ENCODE data around the gene SULF2. TPM values are rescaled to one million over a fixed set of nuclear protein-coding genes. Genes with fewer than 3 reads are reported as not detected.
A peak's percentile ranks its signal among the peaks of the same experiment; 100 is the strongest.

Gene SULF2
- total RNA-seq, 4 donors from 2014 or later, result 31.5 to 182 (median 94.4) TPM

DNA sequence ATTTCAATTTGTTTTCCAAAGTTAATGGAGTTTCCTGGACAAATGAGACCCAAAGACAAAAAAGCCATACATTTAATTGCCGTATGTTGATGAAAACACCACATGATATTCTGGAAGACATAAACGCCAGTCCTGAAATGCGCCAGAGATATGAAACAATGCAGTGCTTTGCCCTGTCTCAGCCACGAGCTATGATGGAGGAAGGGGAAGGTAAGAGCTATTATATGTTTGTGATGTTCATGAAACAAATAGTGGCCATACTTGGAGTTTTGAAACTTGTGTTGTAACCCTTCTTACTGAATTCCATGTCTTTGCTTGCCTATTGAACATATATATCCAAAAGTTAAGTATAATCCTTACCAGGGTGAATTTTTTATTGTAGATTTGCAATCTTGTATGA is 157.7 kb downstream of the SULF2 start:
- TF ChIP-seq POLR2A (IDR thresholded peaks at IDR 0.05), result no peak
- no peaks in the 10 kb centered on the region for H3K9me3 ChIP-seq
- no peak for DNase-seq
- no peak overlapping the region for H3K4me3 ChIP-seq
- no peak overlapping the region for H3K27ac ChIP-seq
- intact Hi-C loops (cut with DNase I), result loop anchor here (10.0 kb wide), 1 partner anchor 123 kb away; the partner anchor contains the start of gene NCOA3
- WGBS, 2 donors, result 74 to 95% methylated on average over 4 of the region's 4 CpGs
- no peaks in the 10 kb centered on the region for H3K27me3 ChIP-seq
- H3K36me3 ChIP-seq, result peaks cover 4 to 99% (median 14%) of the 10 kb centered on the region in 3 donors
- H3K4me1 ChIP-seq, result peaks cover 0 to 2% (median 0%) of the 10 kb centered on the region in 3 donors

DNA sequence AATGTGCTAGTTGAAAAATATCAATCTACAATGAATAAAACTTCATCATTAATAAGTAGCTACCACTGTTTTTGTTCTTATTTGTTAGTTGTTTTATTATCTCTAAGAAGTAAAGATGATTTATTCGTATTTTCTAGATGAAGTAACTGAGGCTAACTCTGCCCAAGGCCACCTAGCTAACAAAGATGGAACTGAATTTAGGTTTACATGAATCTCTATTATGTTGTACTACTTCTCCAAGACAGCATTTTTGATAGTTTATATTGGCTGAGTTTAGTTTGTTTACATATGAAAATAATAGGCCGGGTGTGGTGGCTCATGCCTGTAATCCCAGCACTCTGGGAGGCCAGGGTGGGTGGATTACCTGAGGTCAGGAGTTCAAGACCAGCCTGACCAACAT is 162.1 kb downstream of the SULF2 start:
- H3K4me3 ChIP-seq, result no peak overlapping the region
- intact Hi-C loops (cut with DNase I), result loop anchor here (10.0 kb wide), 1 partner anchor 118 kb away; the partner anchor contains the start of gene NCOA3
- peaks cover 0 to 4% (median 0%) of the 10 kb centered on the region in 3 donors for H3K4me1 ChIP-seq
- TF ChIP-seq, protein P1, sequence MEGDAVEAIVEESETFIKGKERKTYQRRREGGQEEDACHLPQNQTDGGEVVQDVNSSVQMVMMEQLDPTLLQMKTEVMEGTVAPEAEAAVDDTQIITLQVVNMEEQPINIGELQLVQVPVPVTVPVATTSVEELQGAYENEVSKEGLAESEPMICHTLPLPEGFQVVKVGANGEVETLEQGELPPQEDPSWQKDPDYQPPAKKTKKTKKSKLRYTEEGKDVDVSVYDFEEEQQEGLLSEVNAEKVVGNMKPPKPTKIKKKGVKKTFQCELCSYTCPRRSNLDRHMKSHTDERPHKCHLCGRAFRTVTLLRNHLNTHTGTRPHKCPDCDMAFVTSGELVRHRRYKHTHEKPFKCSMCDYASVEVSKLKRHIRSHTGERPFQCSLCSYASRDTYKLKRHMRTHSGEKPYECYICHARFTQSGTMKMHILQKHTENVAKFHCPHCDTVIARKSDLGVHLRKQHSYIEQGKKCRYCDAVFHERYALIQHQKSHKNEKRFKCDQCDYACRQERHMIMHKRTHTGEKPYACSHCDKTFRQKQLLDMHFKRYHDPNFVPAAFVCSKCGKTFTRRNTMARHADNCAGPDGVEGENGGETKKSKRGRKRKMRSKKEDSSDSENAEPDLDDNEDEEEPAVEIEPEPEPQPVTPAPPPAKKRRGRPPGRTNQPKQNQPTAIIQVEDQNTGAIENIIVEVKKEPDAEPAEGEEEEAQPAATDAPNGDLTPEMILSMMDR (IDR thresholded peaks at IDR 0.05), result peak in 1 of 6 experiments; percentile 19
- no peak for TF ChIP-seq POLR2A (IDR thresholded peaks at IDR 0.05)
- 58 to 69% methylated on average over 2 of the region's 2 CpGs for WGBS, 2 donors
- H3K27me3 ChIP-seq, result no peaks in the 10 kb centered on the region
- DNase-seq, result no peak
- no peak overlapping the region for H3K27ac ChIP-seq
- H3K36me3 ChIP-seq, result peaks cover 4 to 64% (median 14%) of the 10 kb centered on the region in 3 donors
- no peaks in the 10 kb centered on the region for H3K9me3 ChIP-seq

DNA sequence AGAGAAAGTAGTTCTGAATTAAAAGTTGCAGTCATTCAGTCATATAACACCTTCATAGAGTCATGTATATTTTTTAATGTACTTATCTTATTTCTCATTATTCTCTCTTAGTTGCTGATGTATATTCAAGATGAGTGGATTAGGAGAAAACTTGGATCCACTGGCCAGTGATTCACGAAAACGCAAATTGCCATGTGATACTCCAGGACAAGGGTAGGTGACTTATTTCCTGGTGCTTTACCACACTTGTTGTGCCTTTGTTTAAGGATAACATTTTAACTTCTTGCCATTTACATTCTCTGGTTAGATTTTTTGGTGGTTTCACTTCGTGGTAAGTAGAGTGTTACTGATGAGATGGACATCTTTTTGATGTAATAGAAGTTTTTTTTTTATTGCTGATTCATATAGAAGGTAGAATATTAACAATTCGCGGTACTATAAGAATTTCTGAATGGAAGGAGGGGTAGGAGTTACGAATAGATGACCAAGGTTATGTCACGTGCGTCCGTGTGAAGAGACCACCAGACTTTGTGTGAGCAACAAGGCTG is 163.1 kb downstream of the SULF2 start:
- H3K27ac ChIP-seq, result no peak overlapping the region
- H3K27me3 ChIP-seq, result no peaks in the 10 kb centered on the region
- no peaks in the 10 kb centered on the region for H3K9me3 ChIP-seq
- DNase-seq, result no peak
- H3K36me3 ChIP-seq, result peaks cover 4 to 54% (median 9%) of the 10 kb centered on the region in 3 donors
- intact Hi-C loops (cut with DNase I), result loop anchor here (10.0 kb wide), 1 partner anchor 117 kb away; the partner anchor contains the start of gene NCOA3
- peaks cover 0 to 4% (median 0%) of the 10 kb centered on the region in 3 donors for H3K4me1 ChIP-seq
- no peak overlapping the region for H3K4me3 ChIP-seq
- 92 to 94% methylated on average over 9 of the region's 9 CpGs for WGBS, 2 donors
- TF ChIP-seq, protein P1 (IDR thresholded peaks at IDR 0.05), result no peak
- TF ChIP-seq POLR2A (IDR thresholded peaks at IDR 0.05), result no peak

DNA sequence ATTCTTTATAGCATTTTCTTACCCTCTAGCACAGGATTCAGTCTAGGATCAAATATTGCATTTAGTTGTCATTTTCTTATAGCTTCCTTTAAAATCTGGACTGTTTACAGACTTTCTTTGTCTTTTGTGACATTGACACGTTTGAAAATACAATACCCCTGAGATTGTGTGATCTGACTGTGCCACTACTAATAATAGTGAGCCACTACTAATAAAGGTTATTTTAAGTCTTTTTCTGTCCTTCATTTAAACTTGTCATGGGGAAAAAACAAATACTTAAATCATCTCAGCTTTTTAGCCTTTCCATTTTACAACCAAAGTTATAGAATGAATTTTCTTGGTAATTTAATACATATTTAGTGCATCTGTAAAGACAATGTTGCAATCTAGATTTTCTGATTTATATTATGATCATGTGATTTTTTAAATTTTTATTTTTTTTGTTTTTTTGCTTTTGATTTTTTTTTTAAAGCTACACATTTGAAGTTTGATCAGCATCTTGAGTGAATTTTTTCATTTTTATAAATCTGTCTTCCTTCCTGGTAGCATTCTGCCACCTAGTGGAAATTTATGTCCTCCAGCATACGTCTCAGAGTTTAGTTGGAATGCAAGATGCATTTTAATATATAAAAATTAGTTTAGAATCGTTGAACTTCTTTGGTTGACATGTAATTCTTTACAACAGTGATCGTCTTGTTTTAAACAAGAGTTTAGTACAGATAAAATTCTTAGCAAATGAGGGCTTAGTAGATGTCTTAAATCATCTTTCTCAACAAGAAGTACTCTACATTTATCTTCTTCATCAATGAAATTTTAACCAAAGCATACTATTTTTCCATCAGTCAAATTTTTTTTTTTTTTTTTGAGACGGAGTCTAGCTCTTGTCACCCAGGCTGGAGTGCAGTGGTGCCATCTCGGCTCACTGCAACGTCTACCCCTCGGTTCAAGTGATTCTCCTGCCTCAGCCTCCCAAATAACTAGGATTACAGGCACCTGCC is 164.2 kb downstream of the SULF2 start:
- 41 to 48% methylated on average over 8 of the region's 8 CpGs for WGBS, 2 donors
- Histone ChIP-seq H3K4me1 (peaks cover 0 to 4% (median 0%) of the 10 kb centered on the region in 3 donors), H3K27ac (peak overlapping the region in 1 of 4 donors; percentile 4), H3K9me3 (no peaks in the 10 kb centered on the region), H3K36me3 (peaks cover 0 to 43% (median 3%) of the 10 kb centered on the region in 3 donors), H3K4me3 (no peak overlapping the region), H3K27me3 (no peaks in the 10 kb centered on the region)
- no peak for DNase-seq
- intact Hi-C loops (cut with DNase I), result loop anchor here (10.0 kb wide), 1 partner anchor 116 kb away; the partner anchor contains the start of gene NCOA3
- TF ChIP-seq, protein P1 (IDR thresholded peaks at IDR 0.05), result peak; percentile 48 to 93 (median 88)
- TF ChIP-seq POLR2A (IDR thresholded peaks at IDR 0.05), result no peak

DNA sequence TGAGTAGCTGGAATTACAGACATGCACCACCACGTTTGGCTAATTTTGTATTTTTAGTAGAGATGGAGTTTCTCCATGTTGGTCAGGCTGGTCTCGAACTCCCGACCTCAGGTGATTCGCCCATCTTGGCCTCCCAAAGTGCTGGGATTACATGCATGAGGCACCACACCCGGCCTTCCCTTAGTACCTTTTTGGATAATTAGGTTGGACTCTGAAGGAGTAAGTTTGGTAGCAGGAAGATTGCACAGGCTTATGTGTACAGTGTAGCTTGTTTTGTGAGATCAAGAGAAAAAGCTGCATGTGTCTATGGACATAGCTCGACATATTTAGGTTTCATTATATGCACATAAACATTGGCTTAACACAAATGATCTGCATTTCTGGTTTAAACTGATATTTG is 166.8 kb downstream of the SULF2 start:
- Histone ChIP-seq H3K4me1 (peaks cover 0 to 4% (median 0%) of the 10 kb centered on the region in 3 donors), H3K4me3 (no peak overlapping the region), H3K27me3 (no peaks in the 10 kb centered on the region), H3K9me3 (no peaks in the 10 kb centered on the region), H3K36me3 (peaks cover 0 to 18% (median 0%) of the 10 kb centered on the region in 3 donors), H3K27ac (no peak overlapping the region)
- no peak for DNase-seq
- intact Hi-C loops (cut with DNase I), result loop anchor here (10.0 kb wide), 1 partner anchor 224 kb away; no protein-coding TSS in a partner anchor
- TF ChIP-seq POLR2A (IDR thresholded peaks at IDR 0.05), result no peak
- TF ChIP-seq, protein P1 (IDR thresholded peaks at IDR 0.05), result no peak
- WGBS, 2 donors, result 60 to 79% methylated on average over 6 of the region's 6 CpGs
